Retina (tissue), 1 donor: ENCODE measurements around the gene NATD1.
"Not testable (repeated sequence)": the region's sequence is repeated elsewhere in the genome, so short reads cannot be mapped to it uniquely, and the experiment has no call there.

ENCODE experiments used
- DNase-seq: peaks from one replicate; pipeline ENCODE4 v3.0.0-alpha.2; 2016

The NATD1 gene

GRCh38 chr17:21214015-21214776 lies 39.0 kb downstream of the NATD1 start, which contains the start of gene TMEM11:
Gene TMEM11 (minus strand): TSS chr17:21214161. CDS start chr17:21214152, 9 bp downstream.
- peak; percentile 100 for DNase-seq

DNA sequence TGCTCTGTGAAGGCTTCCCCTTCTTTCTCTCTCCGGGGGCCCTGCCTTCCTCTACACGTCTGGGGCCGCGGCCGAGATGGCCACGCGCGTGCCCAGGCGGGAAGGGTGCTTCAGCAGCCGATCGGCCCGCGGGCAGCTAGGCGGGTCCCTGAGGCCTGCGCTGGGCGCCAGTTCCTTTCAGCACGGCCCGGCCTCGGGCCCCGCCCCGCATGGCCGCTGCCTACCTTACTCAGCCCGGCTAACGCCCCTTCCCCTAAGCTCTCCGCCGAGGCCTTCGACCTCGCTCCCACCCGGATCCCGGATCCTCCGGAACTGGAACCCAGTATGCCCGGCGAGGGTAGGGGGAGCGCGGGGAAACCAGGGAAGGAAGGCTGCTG lies 39.6 kb downstream of the NATD1 start:
- no peak for DNase-seq

DNA sequence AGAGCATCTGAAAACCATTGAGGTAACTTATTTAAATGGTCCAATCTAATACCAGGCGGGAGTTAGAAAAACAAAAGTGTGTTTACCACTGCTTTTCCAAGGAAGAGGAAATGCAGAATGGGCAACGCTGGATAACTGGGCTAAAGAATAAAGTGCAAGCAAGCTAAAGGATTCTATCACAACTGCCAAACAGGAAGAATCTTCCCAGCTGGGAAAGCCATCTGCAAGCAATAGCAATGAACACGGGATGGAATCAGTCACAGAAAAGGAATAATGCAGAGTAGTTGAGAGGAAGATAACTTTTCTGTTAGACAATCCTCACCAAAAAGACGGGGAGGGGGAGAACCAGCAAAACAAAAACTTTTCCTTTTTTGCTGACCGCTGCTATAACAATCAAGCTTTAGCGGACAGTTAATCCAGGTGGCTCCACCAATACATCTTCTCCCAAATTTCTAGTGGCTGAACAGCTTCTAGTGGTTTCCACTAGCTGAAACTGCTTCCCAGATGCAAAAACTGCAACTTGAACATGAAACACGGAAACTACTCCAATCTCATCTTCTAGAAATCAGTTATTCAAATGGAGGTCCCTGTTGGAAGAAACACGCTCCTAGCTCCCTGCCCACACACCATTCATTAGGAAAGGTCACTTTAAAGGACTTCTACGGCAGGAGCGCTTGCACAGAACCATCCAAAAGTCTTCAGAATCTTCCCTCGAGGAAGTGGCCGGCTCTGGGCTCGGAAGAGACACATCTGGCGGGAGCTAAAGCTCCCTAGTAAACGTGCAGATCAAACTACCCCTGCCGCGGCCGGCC lies 40.2 kb downstream of the NATD1 start:
- no peak for DNase-seq

DNA sequence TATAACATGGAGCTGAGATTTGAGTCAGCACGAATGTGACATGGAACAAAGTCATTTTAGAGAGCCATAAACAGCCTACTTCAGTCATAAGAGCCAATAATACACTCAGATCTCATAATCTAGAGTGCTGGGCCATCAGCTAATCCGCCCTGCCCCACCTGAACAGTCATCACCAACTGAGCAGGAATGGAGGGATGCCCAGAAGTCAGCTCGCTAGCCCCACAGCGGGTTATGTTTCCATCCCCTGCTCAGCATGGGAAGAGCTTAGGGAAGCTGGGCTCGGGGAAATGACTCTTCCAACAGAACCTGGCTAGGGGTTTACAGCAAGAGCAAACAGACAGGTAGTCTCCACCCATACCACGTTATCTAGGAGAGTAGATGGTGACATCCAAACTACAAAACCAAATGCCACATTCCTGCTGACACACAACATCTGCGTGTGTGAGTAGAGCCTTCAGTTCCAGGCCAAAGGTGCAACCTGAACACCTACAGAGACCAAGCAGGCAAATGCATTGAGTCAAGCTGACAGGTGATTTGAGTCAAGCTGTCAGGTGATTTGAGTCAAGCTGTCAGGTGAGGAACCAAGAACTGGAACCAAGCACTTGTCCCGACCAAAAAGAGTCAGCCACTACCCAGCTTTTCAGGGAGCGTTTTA lies 41.3 kb downstream of the NATD1 start:
- no peak for DNase-seq

- no peak for DNase-seq
Measured at GRCh38 chr17:21210411-21211076, 42.7 kb downstream of the NATD1 start.

GRCh38 chr17:21209511-21210175 lies 43.6 kb downstream of the NATD1 start:
- no peak for DNase-seq

DNA sequence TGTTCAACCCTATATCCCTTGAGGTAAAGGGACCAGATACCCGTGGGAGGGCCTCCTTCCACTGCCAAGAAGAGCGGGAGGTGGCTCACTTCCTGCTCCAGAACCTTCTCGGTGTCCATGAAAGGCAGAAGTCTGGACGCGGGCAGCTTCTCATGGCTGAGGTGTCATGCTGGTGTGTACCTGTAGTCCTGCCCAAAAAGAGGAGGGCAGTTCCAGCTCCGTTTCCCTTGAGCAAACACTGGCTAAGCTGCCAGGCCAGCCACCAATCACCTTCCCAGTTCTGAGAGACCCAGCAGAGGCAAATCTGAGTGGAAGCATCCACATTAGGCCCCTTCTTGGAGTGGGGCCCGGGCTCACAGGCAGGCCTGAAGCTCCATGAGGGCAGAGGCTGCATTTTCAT lies 44.9 kb downstream of the NATD1 start:
- no peak for DNase-seq

DNA sequence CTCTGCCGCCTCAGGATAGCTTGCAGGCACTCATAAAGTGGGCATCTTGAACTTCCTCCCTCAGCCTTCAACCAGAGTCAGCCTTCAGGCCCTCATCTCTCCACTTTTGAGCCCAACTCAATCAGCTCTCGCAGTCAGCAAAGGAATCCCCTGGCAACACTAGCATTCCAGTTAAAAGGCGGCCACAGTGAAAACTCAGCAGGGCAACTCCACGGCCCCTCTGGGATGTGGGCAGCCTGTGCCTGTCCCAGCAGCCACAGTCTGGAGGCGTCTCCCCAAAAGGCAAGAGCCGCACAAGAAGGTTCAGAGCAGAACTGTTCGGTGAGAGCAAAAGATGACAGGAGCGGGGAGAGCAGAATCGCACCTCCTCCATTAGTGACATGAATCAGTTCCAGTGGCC lies 48.3 kb downstream of the NATD1 start:
- DNase-seq, result no peak

GRCh38 chr17:21202512-21202911 lies 50.7 kb downstream of the NATD1 start:
- DNase-seq, result no peak

DNA sequence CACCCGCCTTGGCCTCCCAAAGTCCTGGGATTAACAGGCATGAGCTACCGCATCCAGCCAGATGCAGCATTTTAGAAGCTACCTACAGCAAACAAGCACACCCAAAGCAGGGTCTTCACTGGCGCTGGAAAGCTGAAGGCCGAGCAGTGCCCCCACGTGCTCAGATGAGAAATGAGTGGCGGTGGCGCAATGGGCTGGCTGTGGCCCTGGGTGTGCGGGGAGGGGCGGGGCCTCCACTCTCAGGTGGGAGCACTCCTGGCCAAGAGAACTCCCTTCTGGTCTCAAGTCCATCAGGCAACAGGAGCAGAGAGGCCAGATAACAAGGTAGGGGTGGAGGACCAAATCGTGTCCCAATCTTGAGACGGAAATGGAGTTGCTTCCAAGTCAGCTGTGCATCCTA lies 51.3 kb downstream of the NATD1 start:
- DNase-seq, result no peak

GRCh38 chr17:21201298-21201595 lies 52.0 kb downstream of the NATD1 start:
- DNase-seq, result no peak

GRCh38 chr17:21200590-21201297 lies 52.5 kb downstream of the NATD1 start:
- no peak for DNase-seq

- peak; percentile 57 for DNase-seq
Measured at GRCh38 chr17:21199856-21200255, 53.4 kb downstream of the NATD1 start.

DNA sequence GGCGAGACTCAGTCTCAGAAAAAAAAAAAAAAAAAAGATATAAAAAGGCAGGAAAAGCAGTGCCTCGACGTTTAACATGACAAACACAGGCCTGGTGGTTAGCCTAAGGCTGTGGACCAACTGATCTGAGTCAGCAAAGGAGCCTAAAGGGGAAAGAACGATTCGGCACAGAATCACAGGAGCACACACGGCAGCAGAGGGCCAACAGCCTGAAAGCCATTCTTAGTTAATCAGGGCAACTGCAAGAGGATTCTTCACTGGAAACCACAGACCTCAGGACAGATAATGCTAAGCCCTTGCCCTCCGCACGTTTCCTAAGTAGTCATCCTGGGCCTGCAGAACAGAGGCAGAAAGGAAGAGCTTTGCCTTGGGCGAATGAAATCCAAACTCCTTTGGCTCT lies 53.9 kb downstream of the NATD1 start:
- no peak for DNase-seq

DNA sequence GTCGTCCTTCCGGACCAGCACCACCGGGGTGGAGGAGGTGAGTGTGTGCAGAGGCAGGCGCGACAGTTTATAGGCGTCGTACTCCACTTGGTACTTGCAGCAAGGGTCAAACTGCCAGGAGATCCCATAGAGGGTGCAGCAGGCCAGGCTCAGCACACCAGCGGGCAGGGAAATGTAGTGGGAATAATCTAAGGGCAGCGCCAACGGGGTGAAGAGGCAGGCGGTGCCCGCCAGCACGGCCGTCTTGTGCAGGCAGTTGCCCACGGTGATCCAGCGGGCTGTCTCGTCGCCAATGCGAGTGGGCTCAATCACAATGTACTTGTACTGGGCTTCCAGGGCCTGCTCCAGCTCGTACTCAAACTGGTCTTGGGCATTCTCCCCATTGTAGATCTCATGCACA lies 54.8 kb downstream of the NATD1 start:
- DNase-seq, result no peak

DNA sequence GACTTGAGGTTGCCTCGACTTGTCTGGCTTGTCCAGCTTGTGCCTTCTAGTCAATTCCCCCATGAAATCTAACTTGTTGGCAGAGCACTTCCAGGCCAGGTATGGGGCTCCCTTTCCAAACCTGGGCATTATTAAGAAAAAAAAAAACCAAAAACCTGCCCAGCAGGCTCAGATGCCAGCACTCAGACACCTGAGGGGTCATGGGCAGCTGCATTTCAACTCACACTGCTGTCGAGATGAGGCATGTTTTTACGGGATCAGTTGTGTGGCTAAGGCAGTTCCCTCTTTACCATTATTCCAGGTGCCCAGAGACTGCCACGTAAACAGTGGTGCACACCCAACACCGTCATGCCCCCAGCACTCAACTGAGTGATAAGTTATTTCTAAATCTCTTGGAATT lies 57.1 kb downstream of the NATD1 start:
- DNase-seq, result no peak

DNA sequence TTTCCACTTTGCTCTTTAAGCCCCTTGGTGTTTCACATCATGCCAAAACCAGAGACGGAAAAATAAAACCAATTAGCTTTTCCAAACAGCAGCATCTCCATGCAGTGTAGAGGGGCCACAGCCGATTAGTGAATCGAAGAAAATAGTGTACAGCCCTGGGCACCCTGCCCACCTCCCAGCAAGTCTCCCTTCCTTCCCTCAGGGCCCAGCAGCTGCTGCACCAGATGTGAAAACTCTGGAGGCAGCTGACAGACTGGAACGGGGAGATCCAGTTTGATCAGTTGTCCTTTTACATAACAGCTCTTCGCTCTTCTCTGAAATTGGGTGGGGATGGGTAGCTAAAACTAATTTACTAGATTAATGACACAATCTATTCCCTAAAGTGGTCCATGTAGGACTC lies 58.5 kb downstream of the NATD1 start:
- DNase-seq, result no peak

DNA sequence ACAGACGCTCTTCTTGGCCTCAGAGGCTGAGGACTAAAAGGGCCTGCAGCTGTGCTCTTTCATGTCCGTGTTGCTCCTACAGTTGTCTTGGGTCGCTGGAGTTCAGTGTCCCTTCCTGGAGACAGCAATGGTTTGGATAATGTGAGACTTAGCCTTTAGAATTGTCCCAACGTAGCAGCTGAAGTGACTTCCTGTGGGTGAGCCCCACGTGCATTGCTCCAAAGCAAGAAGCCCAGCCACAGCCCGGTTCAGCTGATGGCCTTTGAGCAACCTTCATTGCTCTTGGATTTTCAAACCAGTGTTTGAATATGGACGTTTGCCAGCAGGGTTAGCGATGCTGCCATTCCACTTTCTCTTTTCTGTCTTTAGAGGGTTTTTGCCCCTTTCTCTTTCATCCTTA lies 59.0 kb downstream of the NATD1 start:
- DNase-seq, result no peak

DNA sequence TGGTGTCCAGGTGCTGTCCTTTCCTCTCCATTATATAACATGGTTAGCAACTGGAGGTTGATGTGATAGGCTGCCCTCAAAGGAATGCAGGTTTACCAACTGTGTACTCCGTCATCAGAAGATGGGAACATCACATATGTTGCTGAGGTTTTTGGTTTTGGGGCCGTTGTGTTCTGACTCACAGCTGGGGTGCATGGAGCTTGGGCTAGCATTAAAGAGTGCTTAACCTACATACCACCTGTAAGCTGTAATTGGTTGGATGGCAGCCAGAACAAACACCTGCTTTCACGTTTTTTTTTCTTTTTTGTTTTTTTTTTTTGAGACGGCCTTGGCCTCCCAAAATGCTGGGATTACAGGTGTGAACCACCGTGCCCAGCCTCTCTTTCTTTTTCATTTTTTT lies 60.2 kb downstream of the NATD1 start:
- DNase-seq, result no peak

- DNase-seq, result not testable (repeated sequence)
Measured at GRCh38 chr17:21192414-21192813, 60.8 kb downstream of the NATD1 start.

- no peak for DNase-seq
Measured at GRCh38 chr17:21191698-21192097, 61.5 kb downstream of the NATD1 start.

- no peak for DNase-seq
Measured at GRCh38 chr17:21190078-21190477, 63.1 kb downstream of the NATD1 start.
